Cortex of kidney (tissue), 1 donor: ENCODE measurements around the gene SMIM41.
"Not testable (repeated sequence)": the region's sequence is repeated elsewhere in the genome, so short reads cannot be mapped to it uniquely, and the experiment has no call there.

ENCODE experiments used
- DNase-seq: peaks from one replicate; lab custom pipeline; 2025; lab: John Stamatoyannopoulos, UW

Gene SMIM41

GRCh38 chr12:52085682-52086180, 6.2 kb downstream of the SMIM41 start:
- DNase-seq = no peak

- DNase-seq = no peak
These were observed 6.9 kb downstream of the SMIM41 start for GRCh38 chr12:52086366-52086765.

GRCh38 chr12:52086944-52087835, 7.7 kb downstream of the SMIM41 start:
- no peak for DNase-seq

GRCh38 chr12:52087961-52088820, 8.7 kb downstream of the SMIM41 start:
- no peak for DNase-seq

GRCh38 chr12:52089491-52089890, 10.0 kb downstream of the SMIM41 start:
- DNase-seq = no peak

- no peak for DNase-seq
These were observed 10.8 kb downstream of the SMIM41 start for GRCh38 chr12:52090291-52090690.

- no peak for DNase-seq
These were observed 11.6 kb downstream of the SMIM41 start for GRCh38 chr12:52091061-52091460.

- no peak for DNase-seq
These were observed 12.4 kb downstream of the SMIM41 start for GRCh38 chr12:52091869-52092268.

- no peak for DNase-seq
These were observed 13.8 kb downstream of the SMIM41 start for GRCh38 chr12:52093346-52093745.

GRCh38 chr12:52096332-52097044, 17.0 kb downstream of the SMIM41 start:
- no peak for DNase-seq

GRCh38 chr12:52097045-52097666, 17.7 kb downstream of the SMIM41 start:
- DNase-seq = no peak

- not testable (repeated sequence) for DNase-seq
These were observed 25.1 kb downstream of the SMIM41 start for GRCh38 chr12:52104431-52105089.

GRCh38 chr12:52116222-52117125, 37.0 kb downstream of the SMIM41 start:
- DNase-seq = not testable (repeated sequence)

GRCh38 chr12:52117806-52118475, 38.4 kb downstream of the SMIM41 start:
- not testable (repeated sequence) for DNase-seq

GRCh38 chr12:52119398-52120254, 40.1 kb downstream of the SMIM41 start:
- no peak for DNase-seq

GRCh38 chr12:52120951-52121823, 41.7 kb downstream of the SMIM41 start:
- no peak for DNase-seq

GRCh38 chr12:52121824-52122539, 42.5 kb downstream of the SMIM41 start:
- DNase-seq = no peak
